ENCODE data around the gene SLC41A3.

The SLC41A3 gene

DNA sequence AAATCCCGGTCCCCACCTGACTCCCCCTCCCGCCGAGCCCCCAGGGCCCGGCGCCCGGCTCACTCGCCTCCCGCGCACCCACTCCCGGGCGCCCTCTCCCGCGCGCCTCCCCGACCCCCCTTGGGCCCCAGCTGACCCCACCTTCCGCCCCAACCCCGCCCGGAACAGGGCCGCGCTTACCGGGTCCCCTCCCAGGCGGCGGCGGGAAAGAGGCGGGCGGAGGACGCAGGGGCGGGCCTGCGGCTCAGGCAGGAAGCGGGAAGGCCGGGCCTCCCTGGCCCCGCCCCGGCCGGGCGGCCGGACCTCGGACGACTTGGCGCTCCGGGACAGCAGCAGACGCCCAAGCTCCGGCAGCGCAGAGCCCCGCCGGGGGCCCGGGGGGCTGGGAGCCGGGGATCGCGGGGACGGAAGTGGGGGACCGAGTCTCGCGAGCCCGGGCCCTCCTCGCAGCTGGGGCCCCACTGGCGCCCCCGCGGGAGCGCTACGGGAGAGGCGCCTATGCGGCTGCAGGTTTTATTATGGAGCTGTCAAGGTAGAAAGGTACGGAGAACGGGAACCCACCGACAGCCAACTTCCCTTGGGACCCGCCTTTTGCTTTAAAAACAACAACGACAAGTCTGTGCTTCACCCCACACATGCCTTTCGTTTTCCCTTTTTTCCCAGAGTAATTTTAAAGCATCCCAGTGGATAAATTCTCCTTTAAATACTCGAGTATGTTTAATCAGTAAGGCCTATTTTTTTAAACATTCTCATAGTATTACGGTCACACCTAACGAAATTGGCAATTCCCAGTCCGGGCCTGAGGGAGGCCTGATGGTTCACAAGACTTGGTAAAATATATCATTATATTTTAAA lies at the start of gene SLC41A3:
Gene SLC41A3, minus strand, starts transcription at position 212 of the 855 bp plus-strand sequence. CDS start 15,905 bp downstream, outside the sequence.
- DNase-seq: peak; percentile 92

DNA sequence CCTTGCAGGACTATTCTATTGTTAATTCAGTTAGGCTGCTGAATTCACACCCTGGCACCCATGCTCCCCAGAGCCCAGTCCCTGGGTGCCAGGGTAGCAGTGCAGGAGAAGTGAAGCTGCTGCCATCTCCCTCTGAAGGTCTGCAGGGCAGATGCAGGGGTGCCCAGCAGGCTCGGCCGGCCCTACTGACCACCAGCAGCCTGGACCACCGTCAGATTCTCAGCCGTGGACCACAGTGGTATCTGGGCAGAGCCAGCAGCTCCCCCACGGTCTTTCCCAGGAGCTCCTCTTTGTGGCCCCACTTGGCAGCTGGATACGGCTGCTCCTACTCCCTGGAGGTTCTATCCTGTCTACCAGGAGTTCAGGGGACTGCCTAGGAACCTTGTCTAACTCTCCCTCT lies 49.7 kb upstream of the SLC41A3 start:
- DNase-seq: no peak

DNA sequence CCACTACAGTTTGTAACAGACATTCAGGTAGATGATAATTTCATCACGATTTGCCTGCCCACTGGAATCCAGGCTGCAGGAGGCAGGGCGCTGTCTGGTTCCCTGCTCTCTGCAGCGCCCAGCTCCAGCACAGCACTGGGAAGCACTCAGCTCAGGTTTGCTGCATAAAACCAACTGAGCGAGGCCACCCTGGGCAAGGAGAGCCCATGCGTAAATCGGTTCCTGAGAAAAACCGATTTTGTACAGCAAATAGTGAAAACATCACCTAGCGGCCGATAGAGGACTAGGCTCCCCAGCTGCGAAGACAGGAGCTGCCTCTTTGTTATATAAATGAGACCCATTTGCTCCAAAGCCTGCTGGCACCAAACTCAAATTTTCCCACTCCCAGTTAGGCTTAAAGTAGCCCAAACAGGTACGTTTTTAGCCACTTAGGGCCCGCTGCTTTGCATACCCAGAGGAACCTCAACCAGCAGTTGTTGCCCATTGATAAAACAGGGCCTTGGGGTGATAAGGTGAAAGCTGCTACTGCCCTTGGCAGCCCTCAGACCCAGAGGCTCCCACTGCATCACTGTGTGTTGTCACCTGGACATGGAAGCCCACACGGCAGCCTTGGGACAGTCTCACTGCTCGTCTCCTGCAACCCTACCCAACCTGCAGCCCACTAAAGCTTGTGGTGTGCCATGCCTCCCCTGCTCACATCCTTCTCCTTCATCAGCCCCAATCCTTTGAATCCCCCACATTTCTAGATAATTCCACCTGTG lies 49.0 kb upstream of the SLC41A3 start:
- no peak for DNase-seq

DNA sequence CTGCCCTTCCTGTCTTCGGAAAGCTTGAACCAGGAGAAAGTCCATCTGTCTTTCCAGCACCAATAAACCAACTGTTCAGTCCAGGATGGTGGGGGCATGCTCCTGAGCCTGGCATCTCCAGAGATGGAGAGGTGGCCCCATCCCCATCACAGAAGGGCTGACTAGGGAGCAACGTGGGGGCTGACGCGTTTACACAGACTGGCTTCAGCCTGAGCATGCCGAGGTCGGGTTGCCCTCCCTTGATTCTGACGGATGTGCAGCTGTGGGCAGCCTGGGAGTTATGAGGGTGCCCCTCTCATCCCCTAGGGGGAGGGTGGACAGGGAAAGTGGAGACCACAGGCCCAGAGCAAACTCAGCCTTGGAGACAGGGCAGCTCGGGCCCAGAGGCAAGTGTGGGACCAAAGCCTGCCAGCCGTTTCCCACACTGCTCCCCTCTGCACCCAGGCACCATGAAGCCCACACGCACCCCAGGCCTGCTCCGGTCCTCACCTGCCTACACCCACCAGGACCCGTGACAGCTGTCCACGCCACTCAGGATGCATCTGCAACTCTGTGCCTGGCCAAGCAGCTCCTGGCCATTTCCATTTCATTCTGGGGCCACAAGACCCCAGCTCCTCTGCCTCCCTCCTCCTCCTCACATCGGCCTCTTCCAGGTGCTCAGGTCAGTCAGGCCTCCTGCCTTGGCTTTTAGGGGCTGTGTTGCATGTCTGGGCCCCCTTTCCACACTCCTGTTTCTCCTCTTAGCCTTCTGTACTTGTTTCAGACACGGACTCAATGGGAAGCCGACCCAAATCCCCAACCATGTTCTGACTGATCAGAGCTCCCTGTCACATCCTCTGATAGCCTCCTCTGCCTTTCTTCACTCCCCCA lies 48.2 kb upstream of the SLC41A3 start:
- DNase-seq: no peak

DNA sequence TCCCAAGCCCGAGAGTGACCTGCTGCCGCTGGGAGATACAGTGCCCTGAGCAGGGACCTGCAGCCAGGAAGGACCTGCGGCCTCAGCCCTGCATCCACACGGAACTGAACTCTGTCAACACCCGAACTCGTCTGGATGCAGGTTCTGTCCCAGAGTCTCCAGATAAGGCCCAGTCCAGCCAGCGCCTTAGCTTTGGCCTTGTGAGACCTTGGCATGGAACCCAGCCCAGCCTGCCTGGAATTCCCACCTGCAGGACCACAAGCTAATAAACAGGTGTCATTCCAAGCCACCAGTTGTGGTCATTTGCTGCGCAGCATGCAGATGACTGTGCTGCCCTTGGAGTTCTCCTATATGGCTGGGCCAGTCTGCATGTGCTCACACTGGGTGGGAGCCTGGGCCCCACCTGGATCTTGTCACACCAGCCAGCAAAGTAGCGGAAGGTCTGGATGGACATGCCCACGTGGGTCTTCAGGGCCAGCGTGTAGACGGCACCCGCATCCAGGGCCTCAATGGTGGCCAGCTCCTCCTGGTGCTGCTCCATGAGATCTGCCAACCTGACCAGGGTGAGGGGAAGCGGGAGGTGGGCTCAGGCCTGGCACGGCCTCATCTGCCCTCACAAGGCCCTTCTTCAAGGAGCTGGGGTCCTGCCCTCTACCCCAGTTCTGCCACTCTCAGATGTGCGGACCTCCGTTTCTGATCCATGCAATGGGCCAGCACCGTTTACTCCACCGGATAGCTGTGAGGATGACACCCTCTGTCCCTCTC lies 47.2 kb upstream of the SLC41A3 start:
- DNase-seq: no peak

GRCh38 chr3:126130081-126130855 lies 46.3 kb upstream of the SLC41A3 start:
- no peak for DNase-seq

DNA sequence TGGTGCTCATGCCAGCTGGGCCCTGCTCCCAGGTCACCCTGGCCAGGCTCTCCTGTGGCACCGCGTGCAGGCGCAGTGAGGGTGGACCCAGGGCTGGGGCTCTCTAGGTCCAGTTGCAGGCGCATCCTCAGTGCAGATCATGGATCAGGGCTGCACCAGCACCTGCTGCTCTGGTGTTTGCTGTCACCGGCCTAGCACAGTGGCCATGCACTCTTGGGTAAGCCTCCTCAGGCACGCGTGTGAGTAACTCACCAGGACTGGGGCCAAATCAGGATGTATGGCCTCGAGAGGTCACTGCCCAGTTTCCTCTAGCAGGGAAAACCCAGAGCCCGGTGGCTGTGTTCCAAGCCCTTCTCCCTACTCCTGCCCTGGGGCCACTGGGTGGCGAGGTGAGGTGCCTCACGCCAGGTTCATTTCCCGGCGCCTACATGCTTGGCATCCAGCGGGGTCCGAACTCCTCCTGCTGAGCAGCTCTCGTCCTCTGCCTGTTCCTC lies 45.5 kb upstream of the SLC41A3 start:
- no peak for DNase-seq

GRCh38 chr3:126128504-126129397 lies 44.8 kb upstream of the SLC41A3 start:
- no peak for DNase-seq

GRCh38 chr3:126127904-126128303 lies 44.0 kb upstream of the SLC41A3 start:
- DNase-seq: no peak

- no peak for DNase-seq
Observed at GRCh38 chr3:126127452-126127851, 43.5 kb upstream of the SLC41A3 start.

GRCh38 chr3:126126811-126127431 lies 43.0 kb upstream of the SLC41A3 start:
- no peak for DNase-seq

- DNase-seq: no peak
Observed at GRCh38 chr3:126126286-126126685, 42.4 kb upstream of the SLC41A3 start.

DNA sequence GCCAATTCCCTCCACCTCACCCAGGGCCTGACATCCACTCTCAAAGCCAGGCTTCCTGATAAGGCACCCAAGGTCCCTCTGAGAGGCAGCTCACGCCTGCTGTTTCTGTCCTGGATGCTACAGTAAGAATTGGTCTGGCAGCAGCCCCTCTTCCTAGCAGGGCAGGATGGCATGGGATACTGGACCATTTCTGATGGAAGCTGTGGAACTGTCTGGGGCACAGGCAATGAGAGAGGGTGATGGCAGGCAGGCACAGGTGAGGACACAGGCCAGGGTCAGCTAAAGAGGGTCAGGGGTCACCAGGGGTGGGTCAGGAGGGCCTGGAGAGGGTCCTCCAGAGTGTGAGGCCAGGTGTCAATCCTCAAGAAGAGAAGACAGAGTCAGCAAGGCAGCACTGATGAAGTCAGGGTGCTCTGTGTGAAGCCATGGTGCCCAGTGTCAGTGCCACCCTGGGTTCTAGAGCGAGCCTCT lies 41.9 kb upstream of the SLC41A3 start:
- DNase-seq: no peak

- DNase-seq: no peak
Observed at GRCh38 chr3:126125341-126125740, 41.4 kb upstream of the SLC41A3 start.

- no peak for DNase-seq
Observed at GRCh38 chr3:126124896-126125295, 41.0 kb upstream of the SLC41A3 start.

- DNase-seq: peak; percentile 73
Observed at GRCh38 chr3:126124148-126124868, 40.4 kb upstream of the SLC41A3 start.

DNA sequence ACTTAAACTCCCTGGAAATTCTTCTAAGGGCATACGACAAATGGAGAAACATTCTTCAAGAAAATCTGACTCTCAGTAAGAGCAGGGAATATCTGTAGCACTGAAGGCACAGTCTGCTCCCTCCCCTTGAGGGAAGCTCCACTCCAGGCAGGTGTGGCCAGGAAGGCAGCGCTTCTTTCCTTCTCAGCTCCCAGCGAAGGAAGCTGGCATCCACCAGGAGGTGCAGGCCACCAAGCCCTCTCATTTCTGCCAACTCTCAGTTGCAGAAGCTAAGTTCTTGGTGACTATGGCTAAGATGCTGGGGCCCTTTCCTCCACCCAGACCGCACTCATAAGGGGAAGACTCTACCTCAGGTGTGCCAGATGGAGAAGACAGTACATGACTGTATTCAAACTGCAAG lies 37.7 kb upstream of the SLC41A3 start:
- DNase-seq: no peak

- no peak for DNase-seq
Observed at GRCh38 chr3:126121074-126121473, 37.1 kb upstream of the SLC41A3 start.

GRCh38 chr3:126119976-126120375 lies 36.1 kb upstream of the SLC41A3 start:
- DNase-seq: no peak
